Transverse colon (tissue), 4 donors: ENCODE results near the gene IGSF21. TPM values are rescaled to one million over a fixed set of nuclear protein-coding genes. Genes with fewer than 3 reads are reported as not detected.

Source experiments
- DNase-seq: peaks from one replicate; pipeline ENCODE4 v3.0.0-alpha.2; 2019
- H3K27ac ChIP-seq, 4 donors: fragments of 200-600 bp; sonication (generic); 2 replicates each; pipeline ENCODE4 v1.5.1; 2016 to 2018; ENCODE audit warnings: inconsistent platforms in 4 of 4
- H3K27me3 ChIP-seq: fragments of 200-600 bp; sonication (generic); 2 replicates; pipeline ENCODE4 v1.5.1; 2017; ENCODE audit warnings: inconsistent platforms
- H3K36me3 ChIP-seq, 4 donors: fragments of 200-600 bp; sonication (generic); 2 replicates each; pipeline ENCODE4 v1.5.1; 2017 to 2019; ENCODE audit warnings: inconsistent platforms in 4 of 4
- H3K4me1 ChIP-seq, 4 donors: fragments of 200-600 bp; sonication (generic); 2 replicates each; pipeline ENCODE4 v1.5.1; 2017 to 2020; ENCODE audit warnings: inconsistent platforms in 4 of 4
- H3K4me3 ChIP-seq, 4 donors: fragments of 200-600 bp; sonication (generic); 1 replicate in 1 of 4; 2 replicates in 3 of 4; pipeline versions ENCODE4 v1.5.1 to v1.6.1; 2017 to 2019; ENCODE audit warnings: inconsistent platforms in 4 of 4
- H3K9me3 ChIP-seq, 2 donors: fragments of 200-600 bp; sonication (generic); 2 replicates each; pipeline ENCODE4 v1.5.1; 2017 to 2019; ENCODE audit warnings: inconsistent platforms in 2 of 2
- CTCF ChIP-seq, 5 experiments: fragments of 200-600 bp in 3 of 5; fragments of 450-650 bp in 2 of 5; sonication (generic) in 3 of 5; IDR thresholded peaks; 1 replicate in 2 of 5; 2 replicates in 3 of 5; pipeline ENCODE4 v1.5.1; 2016 to 2017; ENCODE audit warnings: antibody characterized with exemption in 5 of 5, inconsistent platforms in 3 of 5, mild to moderate bottlenecking in 2 of 5, moderate library complexity in 1 of 5
- EP300 ChIP-seq: sonication (generic); formaldehyde crosslinking; IDR thresholded peaks from one replicate; pipeline ENCODE4 v1.6.1; 2017; ENCODE audit warnings: antibody characterized with exemption, low read depth
- POLR2A ChIP-seq: fragments of 450-650 bp; IDR thresholded peaks from one replicate; pipeline ENCODE4 v1.6.1; 2016; ENCODE audit warnings: antibody characterized with exemption, mild to moderate bottlenecking, moderate library complexity
- POLR2AphosphoS5 ChIP-seq, 3 donors: sonication (generic); formaldehyde crosslinking; IDR thresholded peaks; one replicate each; pipeline ENCODE4 v1.6.1; 2016; ENCODE audit warnings: antibody characterized with exemption in 3 of 3
- WGBS, 2 donors: methylation state at CpG; one replicate each; pipeline ENCODE4 v1.1.5; 2018; ENCODE audit warnings: low coverage in 1 of 2; 5-methylcytosine and 5-hydroxymethylcytosine counted together
- in situ Hi-C, 4 donors: fragments of 200-750 bp; cut with MboI; loops; one replicate each; pipeline versions ENCODE4 v1.15.0 to v1.15.1; 2017; ENCODE audit warnings: low sequenced_read_pairs in 3 of 4, low pct_ligation_motif_present in 1 of 4, low pct_unique_long_range_greater_than_20kb in 1 of 4
- intact Hi-C: fragments of 100-400 bp; cut with DNase I; formaldehyde crosslinking; loops from one replicate; pipeline ENCODE4 v1.15.1; 2023; ENCODE audit warnings: low total_unique reads
- total RNA-seq, 4 donors: library from RNA; depleted of rRNA; stranded (reverse); fragments of >200 nt; gene quantifications; one replicate each; pipeline ENCODE4 v1.1.0, GENCODE V29; 2016

IGSF21 gene
- total RNA-seq, 4 donors from 2014 or later = 1.1 to 6.8 (median 1.6) TPM; not detected in 1

- Histone ChIP-seq H3K4me3 (no peak overlapping the region), H3K27ac (no peak overlapping the region), H3K36me3 (no peaks in the 10 kb centered on the region), H3K27me3 (peaks cover 37% of the 10 kb centered on the region), H3K9me3 (no peaks in the 10 kb centered on the region), H3K4me1 (no peaks in the 10 kb centered on the region)
- WGBS, 2 donors = 69 to 73% methylated on average over 5 to 8 of the region's 8 CpGs
- in situ Hi-C loops = no loop called here
- DNase-seq = no peak
- intact Hi-C loops = no loop called here
- no peak for TF ChIP-seq POLR2A
- TF ChIP-seq CTCF (IDR thresholded peaks at IDR 0.05) = no peak
- no peak for TF ChIP-seq POLR2AphosphoS5 (IDR thresholded peaks at IDR 0.05)
- TF ChIP-seq EP300 = no peak
Observed at GRCh38 chr1:18120638-18121037, 13.0 kb downstream of the IGSF21 start.

GRCh38 chr1:18121072-18121820 is 13.6 kb downstream of the IGSF21 start:
- H3K9me3 ChIP-seq = no peaks in the 10 kb centered on the region
- no peak overlapping the region for H3K4me3 ChIP-seq
- H3K36me3 ChIP-seq = no peaks in the 10 kb centered on the region
- peaks cover 33% of the 10 kb centered on the region for H3K27me3 ChIP-seq
- intact Hi-C loops = no loop called here
- in situ Hi-C loops = no loop called here
- no peaks in the 10 kb centered on the region for H3K4me1 ChIP-seq
- TF ChIP-seq POLR2AphosphoS5 (IDR thresholded peaks at IDR 0.05) = no peak
- no peak for TF ChIP-seq CTCF (IDR thresholded peaks at IDR 0.05)
- no peak for TF ChIP-seq EP300
- no peak for TF ChIP-seq POLR2A
- 90 to 92% methylated on average over 9 to 11 of the region's 11 CpGs for WGBS, 2 donors
- no peak for DNase-seq
- no peak overlapping the region for H3K27ac ChIP-seq

GRCh38 chr1:18123467-18123992 is 15.9 kb downstream of the IGSF21 start:
- Histone ChIP-seq H3K4me1 (no peaks in the 10 kb centered on the region), H3K9me3 (no peaks in the 10 kb centered on the region), H3K27me3 (peaks cover 10% of the 10 kb centered on the region), H3K36me3 (no peaks in the 10 kb centered on the region), H3K27ac (no peak overlapping the region), H3K4me3 (no peak overlapping the region)
- DNase-seq = no peak
- in situ Hi-C loops = no loop called here
- no peak for TF ChIP-seq CTCF (IDR thresholded peaks at IDR 0.05)
- TF ChIP-seq EP300 = no peak
- TF ChIP-seq POLR2AphosphoS5 (IDR thresholded peaks at IDR 0.05) = no peak
- no peak for TF ChIP-seq POLR2A
- intact Hi-C loops = no loop called here
- 57 to 65% methylated on average over 2 to 3 of the region's 3 CpGs for WGBS, 2 donors

GRCh38 chr1:18124977-18125376 is 17.4 kb downstream of the IGSF21 start:
- Histone ChIP-seq H3K27me3 (peaks cover 7% of the 10 kb centered on the region), H3K36me3 (no peaks in the 10 kb centered on the region), H3K4me1 (no peaks in the 10 kb centered on the region), H3K9me3 (no peaks in the 10 kb centered on the region), H3K27ac (no peak overlapping the region), H3K4me3 (no peak overlapping the region)
- intact Hi-C loops (no loop called here), in situ Hi-C loops (no loop called here)
- WGBS, 2 donors = 60 to 77% methylated on average over 2 to 4 of the region's 4 CpGs
- DNase-seq = no peak
- no peak for TF ChIP-seq POLR2A
- TF ChIP-seq EP300 = no peak
- TF ChIP-seq POLR2AphosphoS5 (IDR thresholded peaks at IDR 0.05) = no peak
- TF ChIP-seq CTCF (IDR thresholded peaks at IDR 0.05) = no peak
